Activated CD4-positive, alpha-beta memory T cell treated with anti-CD3 and anti-CD28 coated beads, Interleukin-2, amount 10 ng/mL, durations not matched to agents 7 days and 5 days (primary cell): ENCODE results near the gene FOXN4. TPM values are rescaled to one million over a fixed set of nuclear protein-coding genes. Genes with fewer than 3 reads are reported as not detected.

Experiments
- CTCF ChIA-PET: fragments of 350-600 bp; sonication (Branson Sonifier 250); formaldehyde crosslinking; loops from one replicate; lab custom pipeline; 2021; ENCODE audit warnings: antibody characterized with exemption, inconsistent platforms; lab: Charles Lee
- POLR2A ChIA-PET: fragments of 350-600 bp; sonication (Branson Sonifier 250); formaldehyde crosslinking; loops from one replicate; lab custom pipeline; 2021; ENCODE audit warnings: antibody characterized with exemption; lab: Charles Lee
- DNase-seq: peaks from one replicate; pipeline ENCODE4 v3.0.0-alpha.2; 2020
- H3K27ac Mint-ChIP-seq: one replicate; pipeline ENCODE4 v1.8.0; 2021; ENCODE audit warnings: mild to moderate bottlenecking, mixed read lengths
- H3K27me3 Mint-ChIP-seq: one replicate; pipeline ENCODE4 v1.8.0; 2021; ENCODE audit warnings: mixed read lengths
- H3K36me3 Mint-ChIP-seq: one replicate; pipeline ENCODE4 v1.8.0; 2021; ENCODE audit warnings: low read depth, mixed read lengths
- H3K4me1 Mint-ChIP-seq: one replicate; pipeline ENCODE4 v1.8.0; 2021; ENCODE audit warnings: mixed read lengths
- H3K4me3 Mint-ChIP-seq: one replicate; pipeline ENCODE4 v1.8.0; 2021; ENCODE audit warnings: mild to moderate bottlenecking, mixed read lengths
- H3K9me3 Mint-ChIP-seq: one replicate; pipeline ENCODE4 v1.8.0; 2021; ENCODE audit warnings: mixed read lengths
- total RNA-seq, 2 experiments: library from RNA; stranded (reverse); gene quantifications; one replicate each; pipeline ENCODE4 v1.2.3, GENCODE V29; 2021

Gene FOXN4
- total RNA-seq, 2 experiments from 2014 or later, result not detected

- ChIA-PET POLR2A (no interaction called here), CTCF (no interaction called here)
- Mint-ChIP-seq H3K27ac (no peak overlapping the region), H3K27me3 (no peaks in the 10 kb centered on the region), H3K4me1 (no peaks in the 10 kb centered on the region), H3K4me3 (no peak overlapping the region), H3K36me3 (peaks cover 12% of the 10 kb centered on the region), H3K9me3 (peaks cover 7% of the 10 kb centered on the region)
- DNase-seq, result no peak
These were observed 50.2 kb downstream of the FOXN4 start for GRCh38 chr12:109258607-109259544.

DNA sequence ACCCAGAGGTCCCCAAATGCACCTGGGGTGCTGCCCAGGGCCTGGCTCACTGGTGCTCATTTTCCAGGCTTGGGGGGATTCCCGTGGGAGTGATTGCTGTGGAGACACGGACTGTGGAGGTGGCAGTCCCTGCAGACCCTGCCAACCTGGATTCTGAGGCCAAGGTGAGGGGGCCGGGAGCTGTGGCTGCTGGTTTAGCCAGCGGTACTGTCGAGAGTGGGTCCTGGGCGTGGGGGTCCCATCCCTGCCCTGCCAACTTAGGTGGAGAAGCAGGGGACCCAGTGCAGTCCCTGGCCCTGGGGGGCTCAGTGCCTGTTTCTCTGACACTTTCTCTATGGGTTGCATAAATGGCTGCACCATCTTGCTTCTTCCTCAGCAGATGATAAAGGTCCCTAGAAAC lies 50.9 kb downstream of the FOXN4 start:
- POLR2A ChIA-PET, result no interaction called here
- Mint-ChIP-seq H3K27me3 (no peaks in the 10 kb centered on the region), H3K27ac (no peak overlapping the region), H3K36me3 (peaks cover 18% of the 10 kb centered on the region), H3K4me3 (no peak overlapping the region), H3K9me3 (peaks cover 13% of the 10 kb centered on the region), H3K4me1 (no peaks in the 10 kb centered on the region)
- DNase-seq, result no peak
- CTCF ChIA-PET, result no interaction called here

GRCh38 chr12:109256011-109256410 lies 53.1 kb downstream of the FOXN4 start:
- H3K36me3 Mint-ChIP-seq, result peaks cover 23% of the 10 kb centered on the region
- peaks cover 17% of the 10 kb centered on the region for H3K9me3 Mint-ChIP-seq
- H3K4me1 Mint-ChIP-seq, result no peaks in the 10 kb centered on the region
- ChIA-PET CTCF (no interaction called here), POLR2A (no interaction called here)
- H3K4me3 Mint-ChIP-seq, result no peak overlapping the region
- no peaks in the 10 kb centered on the region for H3K27me3 Mint-ChIP-seq
- DNase-seq, result no peak
- H3K27ac Mint-ChIP-seq, result no peak overlapping the region

- Mint-ChIP-seq H3K27me3 (no peaks in the 10 kb centered on the region), H3K36me3 (peaks cover 23% of the 10 kb centered on the region), H3K9me3 (peaks cover 17% of the 10 kb centered on the region), H3K27ac (no peak overlapping the region), H3K4me3 (no peak overlapping the region), H3K4me1 (peaks cover 5% of the 10 kb centered on the region)
- no peak for DNase-seq
- ChIA-PET CTCF (no interaction called here), POLR2A (no interaction called here)
These were observed 53.7 kb downstream of the FOXN4 start for GRCh38 chr12:109255377-109255776.

DNA sequence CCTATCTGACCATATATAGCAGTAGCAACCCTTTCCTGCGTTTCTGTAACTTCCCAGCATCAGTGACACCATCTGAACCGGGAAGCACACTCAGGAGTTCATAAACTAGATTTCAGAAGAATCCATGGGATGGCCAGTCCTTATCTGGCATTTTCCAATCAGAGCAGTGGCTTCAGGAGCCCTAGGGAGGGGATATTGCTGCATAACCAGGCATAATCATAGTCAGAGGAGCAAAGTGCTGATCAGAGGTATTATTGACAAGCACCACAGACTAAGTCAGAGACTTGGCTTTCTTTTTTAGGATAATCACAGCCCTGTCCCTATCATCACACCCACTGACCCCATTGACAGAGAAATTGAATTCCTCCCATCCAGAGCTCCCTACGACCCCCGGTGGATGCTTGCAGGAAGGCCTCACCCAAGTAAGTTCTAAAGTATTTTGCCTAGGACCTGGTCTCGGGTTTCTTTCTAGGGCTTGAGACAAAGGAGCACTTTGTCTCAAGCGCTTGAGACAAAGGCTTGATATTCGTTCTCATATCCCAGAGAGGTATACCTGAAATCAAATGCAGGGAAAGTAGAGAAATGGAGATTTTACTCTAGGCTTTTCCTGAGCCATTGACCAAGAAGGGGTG lies 55.1 kb downstream of the FOXN4 start:
- H3K9me3 Mint-ChIP-seq, result peaks cover 17% of the 10 kb centered on the region

DNA sequence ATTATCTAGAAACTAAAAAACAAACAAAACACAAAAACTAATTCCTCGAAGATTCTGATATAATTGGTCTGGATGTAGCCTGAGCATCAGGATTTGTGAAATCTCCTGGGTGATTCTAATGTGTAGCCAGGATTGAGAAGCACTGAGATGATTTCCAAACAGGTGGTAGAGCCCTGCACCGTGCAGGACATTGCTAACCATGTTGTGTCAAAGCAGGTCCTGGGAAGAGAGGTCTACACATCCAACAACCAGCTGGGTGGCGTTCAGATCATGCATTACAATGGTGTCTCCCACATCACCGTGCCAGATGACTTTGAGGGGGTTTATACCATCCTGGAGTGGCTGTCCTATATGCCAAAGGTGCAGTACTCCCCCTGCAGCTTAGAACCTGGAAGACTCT lies 56.3 kb downstream of the FOXN4 start:
- ChIA-PET CTCF (interaction anchor here (1.1 kb wide), 1 partner anchor 133 kb away, joined by 3 read pairs; no protein-coding TSS in a partner anchor), POLR2A (no interaction called here)
- Mint-ChIP-seq H3K4me3 (no peak overlapping the region), H3K4me1 (peaks cover 9% of the 10 kb centered on the region), H3K27ac (no peak overlapping the region), H3K27me3 (no peaks in the 10 kb centered on the region), H3K9me3 (peaks cover 17% of the 10 kb centered on the region), H3K36me3 (peaks cover 23% of the 10 kb centered on the region)
- DNase-seq, result no peak

More for the DNA sequence above, 55.1 kb downstream of the FOXN4 start:
- CTCF ChIA-PET, result no interaction called here
- Mint-ChIP-seq H3K4me1 (peaks cover 9% of the 10 kb centered on the region), H3K27me3 (no peaks in the 10 kb centered on the region), H3K36me3 (peaks cover 23% of the 10 kb centered on the region), H3K27ac (no peak overlapping the region), H3K4me3 (no peak overlapping the region)
- no peak for DNase-seq
- POLR2A ChIA-PET, result no interaction called here

DNA sequence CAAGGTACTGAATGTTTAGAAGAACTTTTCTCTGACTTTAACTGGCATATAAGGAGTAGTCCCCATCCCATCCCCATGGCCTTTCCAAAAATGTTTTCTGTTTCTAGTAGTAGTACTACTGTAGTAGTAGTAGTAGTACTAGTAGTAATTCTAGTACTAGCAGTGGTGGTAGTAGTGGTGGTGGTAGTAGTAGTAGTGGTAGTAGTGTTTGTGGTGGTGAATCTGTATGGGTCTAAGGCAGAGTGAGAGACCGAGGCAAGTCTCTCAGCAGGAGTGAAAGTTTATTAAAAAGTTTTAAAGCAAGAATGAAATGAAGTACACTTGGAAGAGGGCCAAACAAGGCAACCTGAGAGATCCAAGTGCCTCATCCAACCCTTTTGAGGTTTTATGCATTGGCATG lies 58.6 kb downstream of the FOXN4 start:
- POLR2A ChIA-PET, result no interaction called here
- no peak for DNase-seq
- Mint-ChIP-seq H3K36me3 (peaks cover 19% of the 10 kb centered on the region), H3K4me3 (no peak overlapping the region), H3K27me3 (no peaks in the 10 kb centered on the region), H3K9me3 (peaks cover 17% of the 10 kb centered on the region), H3K27ac (no peak overlapping the region), H3K4me1 (peaks cover 9% of the 10 kb centered on the region)
- CTCF ChIA-PET, result no interaction called here

GRCh38 chr12:109247831-109248654 lies 61.0 kb downstream of the FOXN4 start:
- DNase-seq, result no peak
- Mint-ChIP-seq H3K27me3 (no peaks in the 10 kb centered on the region), H3K27ac (no peak overlapping the region), H3K4me1 (peaks cover 9% of the 10 kb centered on the region), H3K36me3 (peaks cover 4% of the 10 kb centered on the region), H3K4me3 (no peak overlapping the region), H3K9me3 (peaks cover 3% of the 10 kb centered on the region)
- ChIA-PET POLR2A (no interaction called here), CTCF (no interaction called here)

DNA sequence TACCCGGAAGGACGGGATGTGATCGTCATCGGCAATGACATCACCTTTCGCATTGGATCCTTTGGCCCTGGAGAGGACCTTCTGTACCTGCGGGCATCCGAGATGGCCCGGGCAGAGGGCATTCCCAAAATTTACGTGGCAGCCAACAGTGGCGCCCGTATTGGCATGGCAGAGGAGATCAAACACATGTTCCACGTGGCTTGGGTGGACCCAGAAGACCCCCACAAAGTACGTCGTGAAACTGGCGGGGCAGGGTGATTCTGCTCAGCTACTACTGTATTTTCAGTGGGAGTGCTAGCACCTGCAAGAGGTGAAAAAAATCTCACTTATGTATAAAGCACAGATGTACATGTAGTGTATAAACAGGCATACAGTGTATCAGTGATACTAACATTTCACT lies 62.9 kb downstream of the FOXN4 start:
- peaks cover 9% of the 10 kb centered on the region for H3K4me1 Mint-ChIP-seq
- H3K36me3 Mint-ChIP-seq, result peaks cover 8% of the 10 kb centered on the region
- no peak for DNase-seq
- CTCF ChIA-PET, result no interaction called here
- POLR2A ChIA-PET, result no interaction called here
- H3K9me3 Mint-ChIP-seq, result no peaks in the 10 kb centered on the region
- no peaks in the 10 kb centered on the region for H3K27me3 Mint-ChIP-seq
- H3K27ac Mint-ChIP-seq, result no peak overlapping the region
- H3K4me3 Mint-ChIP-seq, result no peak overlapping the region

GRCh38 chr12:109244073-109244472 lies 65.0 kb downstream of the FOXN4 start:
- no peak overlapping the region for H3K4me3 Mint-ChIP-seq
- POLR2A ChIA-PET, result interaction anchor here (0.5 kb wide), 1 partner anchor 18 kb away, joined by 3 read pairs; no protein-coding TSS in a partner anchor
- H3K4me1 Mint-ChIP-seq, result no peaks in the 10 kb centered on the region
- no peak overlapping the region for H3K27ac Mint-ChIP-seq
- H3K36me3 Mint-ChIP-seq, result peaks cover 10% of the 10 kb centered on the region
- no peaks in the 10 kb centered on the region for H3K27me3 Mint-ChIP-seq
- DNase-seq, result no peak
- CTCF ChIA-PET, result no interaction called here
- H3K9me3 Mint-ChIP-seq, result no peaks in the 10 kb centered on the region

DNA sequence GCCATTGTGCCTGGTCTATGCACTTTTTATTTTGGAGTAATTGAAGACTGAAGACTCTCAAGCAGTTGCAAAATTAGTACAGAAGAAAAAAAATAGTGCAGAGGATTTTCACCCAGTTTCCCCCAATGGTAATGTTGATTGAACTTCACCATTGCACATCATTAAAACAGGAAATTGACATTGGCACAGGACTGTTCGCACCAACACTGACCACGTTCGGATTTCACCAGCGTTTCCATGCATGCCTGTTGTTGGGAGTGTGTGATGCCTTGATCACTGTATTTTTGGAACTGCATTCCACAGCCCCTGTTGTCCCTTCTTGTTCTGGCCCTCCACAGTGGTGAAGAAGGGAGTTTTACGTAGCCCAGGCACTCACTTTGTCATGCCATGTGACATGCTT lies 67.1 kb downstream of the FOXN4 start:
- ChIA-PET POLR2A (no interaction called here), CTCF (no interaction called here)
- Mint-ChIP-seq H3K36me3 (peaks cover 13% of the 10 kb centered on the region), H3K4me3 (no peak overlapping the region), H3K4me1 (no peaks in the 10 kb centered on the region), H3K27ac (no peak overlapping the region), H3K27me3 (no peaks in the 10 kb centered on the region), H3K9me3 (no peaks in the 10 kb centered on the region)
- no peak for DNase-seq

DNA sequence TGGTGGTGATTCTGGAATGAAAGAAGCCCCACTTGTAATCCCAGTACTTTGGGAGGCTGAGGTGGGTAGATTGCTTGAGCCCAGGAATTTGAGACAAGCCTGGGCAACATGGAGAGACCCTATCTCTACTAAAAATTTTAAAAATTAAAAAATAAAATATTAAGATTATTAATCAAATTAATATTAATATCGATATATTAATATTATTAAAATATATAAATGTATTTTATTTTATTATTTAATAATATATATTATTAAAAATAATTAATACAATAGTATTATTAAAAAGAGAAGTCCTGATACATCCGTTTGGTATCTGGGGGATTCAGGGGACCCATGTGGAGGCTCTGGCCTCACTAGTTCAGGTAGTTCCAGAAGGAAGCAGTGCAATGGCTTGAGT lies 68.7 kb downstream of the FOXN4 start:
- Mint-ChIP-seq H3K9me3 (no peaks in the 10 kb centered on the region), H3K27me3 (no peaks in the 10 kb centered on the region), H3K36me3 (peaks cover 13% of the 10 kb centered on the region), H3K4me3 (no peak overlapping the region), H3K27ac (no peak overlapping the region), H3K4me1 (no peaks in the 10 kb centered on the region)
- CTCF ChIA-PET, result no interaction called here
- POLR2A ChIA-PET, result no interaction called here
- DNase-seq, result no peak

DNA sequence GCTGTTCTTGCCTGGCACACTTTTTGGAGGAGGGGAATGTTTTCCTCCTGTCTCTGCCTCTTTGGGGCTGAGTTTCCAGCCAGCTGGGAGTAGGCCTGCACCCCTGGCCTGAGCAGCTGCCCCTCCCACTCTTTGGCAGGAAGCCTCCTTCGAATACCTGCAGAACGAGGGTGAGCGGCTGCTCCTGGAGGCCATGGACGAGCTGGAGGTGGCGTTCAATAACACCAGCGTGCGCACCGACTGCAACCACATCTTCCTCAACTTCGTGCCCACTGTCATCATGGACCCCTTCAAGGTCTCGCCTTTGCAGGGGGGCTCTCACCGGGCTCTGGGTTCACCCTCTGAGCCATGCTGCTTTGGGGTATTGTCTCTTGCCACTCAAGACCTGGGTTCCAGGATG lies 69.4 kb downstream of the FOXN4 start:
- ChIA-PET POLR2A (no interaction called here), CTCF (no interaction called here)
- DNase-seq, result no peak
- Mint-ChIP-seq H3K36me3 (peaks cover 13% of the 10 kb centered on the region), H3K4me3 (no peak overlapping the region), H3K4me1 (no peaks in the 10 kb centered on the region), H3K9me3 (no peaks in the 10 kb centered on the region), H3K27me3 (no peaks in the 10 kb centered on the region), H3K27ac (no peak overlapping the region)
